22Rv1 (cell line): ENCODE results near the gene XRCC2.

ENCODE experiments used
- ZFX ChIP-seq: fragments of 450-650 bp; IDR thresholded peaks from 2 replicates; pipeline ENCODE4 v1.6.1; 2017; ENCODE audit warnings: antibody characterized with exemption, borderline replicate concordance
- TF ChIP-seq, protein P1 (sequence below): fragments of 450-650 bp; IDR thresholded peaks from 2 replicates; pipeline ENCODE4 v1.5.1; 2017; ENCODE audit warnings: mild to moderate bottlenecking

GRCh38 chr7:152633504-152633903 lies 42.4 kb downstream of the XRCC2 start:
- TF ChIP-seq, protein P1, sequence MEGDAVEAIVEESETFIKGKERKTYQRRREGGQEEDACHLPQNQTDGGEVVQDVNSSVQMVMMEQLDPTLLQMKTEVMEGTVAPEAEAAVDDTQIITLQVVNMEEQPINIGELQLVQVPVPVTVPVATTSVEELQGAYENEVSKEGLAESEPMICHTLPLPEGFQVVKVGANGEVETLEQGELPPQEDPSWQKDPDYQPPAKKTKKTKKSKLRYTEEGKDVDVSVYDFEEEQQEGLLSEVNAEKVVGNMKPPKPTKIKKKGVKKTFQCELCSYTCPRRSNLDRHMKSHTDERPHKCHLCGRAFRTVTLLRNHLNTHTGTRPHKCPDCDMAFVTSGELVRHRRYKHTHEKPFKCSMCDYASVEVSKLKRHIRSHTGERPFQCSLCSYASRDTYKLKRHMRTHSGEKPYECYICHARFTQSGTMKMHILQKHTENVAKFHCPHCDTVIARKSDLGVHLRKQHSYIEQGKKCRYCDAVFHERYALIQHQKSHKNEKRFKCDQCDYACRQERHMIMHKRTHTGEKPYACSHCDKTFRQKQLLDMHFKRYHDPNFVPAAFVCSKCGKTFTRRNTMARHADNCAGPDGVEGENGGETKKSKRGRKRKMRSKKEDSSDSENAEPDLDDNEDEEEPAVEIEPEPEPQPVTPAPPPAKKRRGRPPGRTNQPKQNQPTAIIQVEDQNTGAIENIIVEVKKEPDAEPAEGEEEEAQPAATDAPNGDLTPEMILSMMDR: no peak
- no peak for TF ChIP-seq ZFX
